Activated T-helper 1 cell treated with anti-CD3 and anti-CD28 coated beads, Interleukin-12 subunit alpha, Interleukin-12 subunit beta, Interleukin-2, Interleukin-4 antibody, amounts not matched to agents 30 ng/mL and 10 ng/mL and 1 ng/mL, durations not matched to agents 14 hours and 24 hours and 36 hours (primary cell): ENCODE data around the gene FGF19. TPM values are rescaled to one million over a fixed set of nuclear protein-coding genes. Genes with fewer than 3 reads are reported as not detected.

Experiments used
- DNase-seq: peaks from one replicate; pipeline ENCODE4 v3.0.0; 2021; ENCODE audit warnings: low spot score
- H3K27ac Mint-ChIP-seq: one replicate; pipeline ENCODE4 v1.8.0; 2021; ENCODE audit warnings: mild to moderate bottlenecking, mixed read lengths
- H3K27me3 Mint-ChIP-seq: one replicate; pipeline ENCODE4 v1.8.0; 2022; ENCODE audit warnings: mild to moderate bottlenecking, moderate library complexity, mixed read lengths; ENCODE audit not compliant: insufficient read depth
- H3K36me3 Mint-ChIP-seq: one replicate; pipeline ENCODE4 v1.8.0; 2021; ENCODE audit warnings: low read depth, mixed read lengths
- H3K4me1 Mint-ChIP-seq: one replicate; pipeline ENCODE4 v1.8.0; 2021; ENCODE audit warnings: low read depth, mixed read lengths
- H3K4me3 Mint-ChIP-seq: one replicate; pipeline ENCODE4 v1.8.0; 2021; ENCODE audit warnings: mild to moderate bottlenecking, moderate library complexity, mixed read lengths
- H3K9me3 Mint-ChIP-seq: one replicate; pipeline ENCODE4 v1.8.0; 2021; ENCODE audit warnings: mixed read lengths
- intact Hi-C: fragments of 100-400 bp; cut with micrococcal nuclease; formaldehyde crosslinking; loops from one replicate; pipeline ENCODE4 v1.15.1; 2024
- total RNA-seq: library from RNA; stranded (reverse); gene quantifications from 2 replicates; pipeline ENCODE4 v1.2.3, GENCODE V29; 2022

The FGF19 gene
- total RNA-seq, 1 donor from 2014 or later, result not detected

DNA sequence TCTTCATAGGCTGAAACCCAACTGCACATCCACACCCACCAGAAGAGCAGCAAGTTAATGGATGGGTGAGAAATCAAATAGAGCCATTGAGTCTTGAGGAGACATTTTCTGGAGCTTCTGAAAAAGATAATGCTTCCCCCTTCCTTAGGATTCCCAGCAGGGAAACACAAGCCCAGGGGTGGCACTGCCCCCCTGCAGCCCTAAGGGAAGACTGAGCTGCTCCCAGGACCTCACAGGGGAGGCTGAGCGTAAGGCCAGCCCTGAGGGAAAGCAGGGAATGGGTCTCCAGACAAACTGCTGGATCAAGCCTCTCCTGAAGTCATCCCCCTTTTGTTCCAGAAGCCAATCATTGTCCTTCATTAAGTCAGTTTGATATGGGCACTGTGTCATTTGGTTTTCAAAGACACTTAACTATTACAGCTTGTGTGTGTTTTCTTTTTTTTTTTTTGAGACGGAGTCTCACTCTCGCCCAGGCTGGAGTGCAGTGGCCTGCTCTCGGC is 43.8 kb downstream of the FGF19 start:
- no peak overlapping the region for H3K4me3 Mint-ChIP-seq
- H3K27ac Mint-ChIP-seq, result no peak overlapping the region
- peaks cover 2% of the 10 kb centered on the region for H3K36me3 Mint-ChIP-seq
- no peaks in the 10 kb centered on the region for H3K9me3 Mint-ChIP-seq
- H3K4me1 Mint-ChIP-seq, result no peaks in the 10 kb centered on the region
- intact Hi-C loops, result no loop called here
- no peak for DNase-seq
- H3K27me3 Mint-ChIP-seq, result no peaks in the 10 kb centered on the region

DNA sequence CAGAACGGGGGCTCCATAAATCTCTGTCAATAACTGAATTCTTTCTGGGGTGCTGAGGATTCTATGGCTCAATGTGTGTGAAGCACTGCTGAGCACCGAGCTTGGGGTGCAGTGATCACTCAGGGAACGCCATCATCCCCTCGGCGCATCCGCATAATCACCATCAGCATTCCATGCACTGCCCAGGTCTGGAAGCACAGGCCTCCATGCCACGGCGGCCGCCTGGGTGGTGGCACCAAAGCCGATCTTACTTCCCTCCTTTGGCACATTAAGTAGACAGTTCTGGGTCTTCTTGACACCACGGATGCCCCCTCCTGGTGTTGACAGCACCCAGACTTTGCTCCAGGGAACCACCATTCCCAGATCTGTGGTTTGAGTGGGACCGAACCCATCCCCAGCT is 44.2 kb downstream of the FGF19 start:
- no peak overlapping the region for H3K4me3 Mint-ChIP-seq
- DNase-seq, result no peak
- intact Hi-C loops, result no loop called here
- no peaks in the 10 kb centered on the region for H3K4me1 Mint-ChIP-seq
- no peaks in the 10 kb centered on the region for H3K36me3 Mint-ChIP-seq
- no peaks in the 10 kb centered on the region for H3K27me3 Mint-ChIP-seq
- no peak overlapping the region for H3K27ac Mint-ChIP-seq
- H3K9me3 Mint-ChIP-seq, result no peaks in the 10 kb centered on the region

DNA sequence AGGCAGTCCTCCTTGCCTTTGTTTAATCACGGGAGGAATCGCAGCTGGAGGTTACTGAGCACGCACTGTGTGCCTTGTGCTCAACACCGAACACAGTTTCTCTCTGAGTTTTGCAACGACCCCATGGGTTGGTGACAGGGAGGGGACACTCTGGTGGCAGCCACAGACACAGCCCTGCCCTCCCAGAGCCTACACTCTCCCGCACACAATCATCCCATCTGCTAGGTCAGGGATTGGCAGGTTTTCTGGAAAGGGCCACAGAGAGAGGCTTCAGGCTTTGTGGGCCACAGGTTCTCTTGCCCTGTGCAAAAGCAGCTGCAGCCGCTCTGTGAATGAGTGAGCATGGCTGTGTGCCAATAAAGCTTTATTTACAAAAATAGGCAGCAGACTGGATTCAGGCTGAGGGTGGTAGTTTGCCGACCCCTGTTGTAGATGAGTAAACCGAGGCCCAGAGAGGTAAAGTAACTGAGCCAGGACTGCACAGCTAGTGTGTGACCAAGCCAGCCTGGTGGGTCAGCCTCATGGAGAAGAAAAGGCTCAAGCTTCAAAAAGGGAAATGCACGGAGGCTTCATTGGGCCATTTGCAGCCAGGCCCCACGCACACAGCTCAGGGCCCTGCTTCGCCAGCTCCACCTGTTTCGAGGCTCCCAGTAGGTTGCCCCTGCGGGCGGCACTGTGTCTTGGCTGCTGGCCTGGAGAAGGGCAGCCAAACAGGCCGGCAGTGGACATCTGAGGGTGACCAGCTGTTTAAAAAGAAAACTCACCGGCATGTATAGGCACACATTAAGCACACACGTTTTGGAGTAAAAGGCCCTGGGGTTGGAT is 45.0 kb downstream of the FGF19 start:
- H3K4me3 Mint-ChIP-seq, result no peak overlapping the region
- no peaks in the 10 kb centered on the region for H3K36me3 Mint-ChIP-seq
- DNase-seq, result no peak
- no peaks in the 10 kb centered on the region for H3K27me3 Mint-ChIP-seq
- no peaks in the 10 kb centered on the region for H3K4me1 Mint-ChIP-seq
- H3K9me3 Mint-ChIP-seq, result no peaks in the 10 kb centered on the region
- no peak overlapping the region for H3K27ac Mint-ChIP-seq
- intact Hi-C loops, result no loop called here

DNA sequence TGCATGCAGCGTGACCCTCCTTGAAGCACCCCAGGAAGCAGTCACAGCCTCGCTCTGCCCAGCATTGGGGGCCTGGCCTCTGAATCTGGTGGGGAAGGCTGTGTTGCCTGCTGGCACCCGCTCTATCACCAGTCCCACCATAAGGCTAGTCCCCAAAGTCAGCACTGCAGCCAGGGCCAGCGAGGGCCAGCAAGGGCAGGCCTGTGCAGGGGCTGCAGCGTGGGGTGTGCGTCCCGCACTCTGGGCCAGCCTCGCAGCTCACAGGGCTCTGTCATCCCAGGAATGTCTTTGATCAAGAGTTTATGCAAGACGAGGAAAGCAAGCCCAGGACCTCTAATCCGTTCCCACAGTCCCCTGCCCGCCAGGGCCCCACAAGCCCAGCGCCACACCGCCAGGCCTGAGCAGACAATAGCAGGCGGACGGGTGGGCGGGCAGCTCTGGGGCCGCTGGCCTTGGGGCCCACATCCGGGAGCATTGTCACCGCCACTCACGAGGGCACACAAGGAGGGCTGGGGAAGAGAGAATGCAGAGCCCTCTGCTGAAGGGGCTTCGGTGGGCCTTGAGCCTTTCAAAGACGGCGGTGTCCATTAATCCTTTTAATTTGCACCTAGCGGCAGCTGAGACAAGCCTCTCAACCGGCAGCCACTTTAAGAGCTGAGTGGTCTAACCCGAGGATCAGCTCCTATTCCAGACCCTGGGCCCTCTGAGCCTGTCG is 45.8 kb downstream of the FGF19 start:
- H3K4me3 Mint-ChIP-seq, result no peak overlapping the region
- no peaks in the 10 kb centered on the region for H3K9me3 Mint-ChIP-seq
- H3K36me3 Mint-ChIP-seq, result no peaks in the 10 kb centered on the region
- H3K27ac Mint-ChIP-seq, result no peak overlapping the region
- no peaks in the 10 kb centered on the region for H3K27me3 Mint-ChIP-seq
- intact Hi-C loops, result no loop called here
- DNase-seq, result no peak
- no peaks in the 10 kb centered on the region for H3K4me1 Mint-ChIP-seq

DNA sequence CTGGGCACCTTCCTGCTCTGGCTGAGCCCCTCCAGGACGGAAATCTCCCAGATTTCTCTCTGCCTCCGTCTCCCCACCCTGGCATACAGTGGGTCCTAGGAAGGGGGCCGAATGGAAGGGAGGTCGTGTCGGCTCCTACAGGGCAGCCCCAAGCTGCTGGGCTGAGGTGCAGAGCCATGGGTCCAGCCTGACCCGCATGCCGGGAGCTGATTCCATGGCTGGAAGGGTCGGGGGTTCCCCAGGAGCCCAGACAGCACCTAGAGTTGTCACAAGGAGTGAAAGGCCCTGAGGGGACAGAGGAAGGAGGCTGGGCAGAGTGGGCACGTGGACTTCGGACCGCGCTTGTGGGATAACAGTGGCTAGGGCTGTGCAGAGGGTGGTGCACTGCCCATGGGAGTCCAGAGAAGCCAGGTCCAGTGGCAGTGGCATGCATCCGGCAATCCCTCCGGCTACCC is 46.3 kb downstream of the FGF19 start:
- DNase-seq, result no peak
- H3K9me3 Mint-ChIP-seq, result no peaks in the 10 kb centered on the region
- H3K36me3 Mint-ChIP-seq, result no peaks in the 10 kb centered on the region
- H3K27me3 Mint-ChIP-seq, result no peaks in the 10 kb centered on the region
- no peaks in the 10 kb centered on the region for H3K4me1 Mint-ChIP-seq
- H3K4me3 Mint-ChIP-seq, result no peak overlapping the region
- intact Hi-C loops, result no loop called here
- no peak overlapping the region for H3K27ac Mint-ChIP-seq

DNA sequence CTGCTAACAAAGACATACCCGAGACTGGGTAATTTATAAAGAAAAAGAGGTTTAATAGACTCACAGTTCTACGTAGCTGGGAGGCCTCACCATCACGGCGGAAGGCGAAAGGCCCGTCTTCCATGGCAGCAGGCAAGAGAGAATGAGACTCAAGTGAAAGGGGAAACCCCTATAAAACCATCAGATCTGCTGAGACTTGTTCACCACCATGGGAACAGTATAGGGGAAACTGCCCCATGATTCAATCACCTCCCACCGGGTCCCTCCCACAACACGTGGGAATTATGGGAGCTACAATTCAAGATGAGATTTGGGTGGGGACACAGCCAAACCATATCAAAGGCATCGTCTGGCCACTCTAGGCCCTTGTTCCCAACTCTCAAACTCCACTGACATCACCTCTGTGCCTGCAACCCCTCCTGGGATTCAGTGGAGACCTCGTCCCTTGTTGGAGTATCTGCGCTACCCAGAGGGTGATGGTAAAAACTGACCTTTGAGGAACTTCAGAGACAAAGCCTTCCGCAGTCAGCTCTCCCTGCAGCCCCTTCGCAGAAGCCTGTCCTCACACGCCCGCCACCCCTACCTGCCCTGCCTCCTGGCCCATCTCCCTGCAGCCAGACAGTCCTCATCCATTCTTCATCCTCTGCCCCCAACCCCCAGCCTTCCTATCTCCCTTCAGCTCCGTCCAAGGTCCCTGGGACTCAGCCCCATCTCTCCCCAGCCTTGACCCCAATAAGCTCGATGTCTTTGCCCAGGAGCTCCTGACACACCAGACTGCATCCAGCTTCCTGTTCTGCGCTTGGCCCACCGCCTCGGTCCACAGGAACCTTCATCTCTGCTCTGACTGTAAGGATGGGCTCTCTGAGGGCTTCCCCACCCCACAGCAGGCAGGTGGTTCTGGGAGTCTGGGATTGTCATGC is 47.0 kb downstream of the FGF19 start:
- Mint-ChIP-seq H3K27me3 (no peaks in the 10 kb centered on the region), H3K27ac (no peak overlapping the region), H3K4me1 (no peaks in the 10 kb centered on the region), H3K9me3 (no peaks in the 10 kb centered on the region), H3K36me3 (no peaks in the 10 kb centered on the region), H3K4me3 (no peak overlapping the region)
- no peak for DNase-seq
- intact Hi-C loops, result no loop called here

DNA sequence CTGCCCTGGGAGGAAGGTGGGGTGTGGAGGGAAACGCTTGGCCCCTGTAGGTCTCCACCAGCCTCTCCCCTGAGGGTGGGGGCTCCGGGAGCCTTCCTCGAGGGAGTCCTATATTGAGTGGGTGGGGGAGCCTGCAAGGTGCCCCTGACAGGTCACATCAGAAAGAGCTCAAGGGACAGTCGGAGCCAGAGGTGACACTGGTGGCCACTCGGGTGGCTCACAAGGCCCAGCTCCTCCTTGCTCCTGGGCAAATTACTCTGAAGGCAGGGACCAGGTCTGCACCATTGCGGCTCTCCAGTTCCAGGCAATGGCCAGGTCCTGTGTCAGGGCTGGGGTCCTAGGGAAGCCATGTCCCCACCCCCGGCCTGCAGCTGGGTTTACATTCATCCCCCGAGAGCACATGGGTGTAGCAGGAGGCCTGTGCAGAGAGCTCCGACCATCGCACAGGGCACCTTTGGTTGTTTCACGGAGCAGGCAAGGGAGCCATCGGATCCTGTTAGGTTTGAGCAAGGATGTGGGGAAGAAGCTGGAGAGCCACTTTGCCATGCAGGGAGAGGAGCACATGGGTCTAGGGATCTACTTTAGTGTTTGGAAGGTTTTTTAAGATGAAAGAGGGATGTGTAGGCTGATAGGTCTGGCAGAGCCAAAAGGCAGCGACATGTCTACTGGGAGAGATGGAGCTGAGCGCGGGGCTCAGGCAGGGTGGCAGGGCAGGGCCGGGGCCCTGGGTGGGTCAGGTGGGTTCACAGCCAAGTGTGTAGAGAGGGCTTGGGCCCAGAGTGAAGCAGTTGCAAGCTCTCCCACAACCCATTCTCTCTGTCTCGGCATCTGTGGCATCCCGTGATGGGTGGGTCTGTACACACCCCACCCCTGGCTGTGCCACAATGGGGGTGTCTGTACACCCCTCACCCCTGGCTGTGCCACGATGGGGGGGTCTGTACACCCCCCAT is 48.1 kb downstream of the FGF19 start:
- Mint-ChIP-seq H3K27me3 (no peaks in the 10 kb centered on the region), H3K27ac (no peak overlapping the region), H3K4me1 (no peaks in the 10 kb centered on the region), H3K9me3 (no peaks in the 10 kb centered on the region), H3K36me3 (no peaks in the 10 kb centered on the region), H3K4me3 (no peak overlapping the region)
- intact Hi-C loops, result no loop called here
- DNase-seq, result no peak

DNA sequence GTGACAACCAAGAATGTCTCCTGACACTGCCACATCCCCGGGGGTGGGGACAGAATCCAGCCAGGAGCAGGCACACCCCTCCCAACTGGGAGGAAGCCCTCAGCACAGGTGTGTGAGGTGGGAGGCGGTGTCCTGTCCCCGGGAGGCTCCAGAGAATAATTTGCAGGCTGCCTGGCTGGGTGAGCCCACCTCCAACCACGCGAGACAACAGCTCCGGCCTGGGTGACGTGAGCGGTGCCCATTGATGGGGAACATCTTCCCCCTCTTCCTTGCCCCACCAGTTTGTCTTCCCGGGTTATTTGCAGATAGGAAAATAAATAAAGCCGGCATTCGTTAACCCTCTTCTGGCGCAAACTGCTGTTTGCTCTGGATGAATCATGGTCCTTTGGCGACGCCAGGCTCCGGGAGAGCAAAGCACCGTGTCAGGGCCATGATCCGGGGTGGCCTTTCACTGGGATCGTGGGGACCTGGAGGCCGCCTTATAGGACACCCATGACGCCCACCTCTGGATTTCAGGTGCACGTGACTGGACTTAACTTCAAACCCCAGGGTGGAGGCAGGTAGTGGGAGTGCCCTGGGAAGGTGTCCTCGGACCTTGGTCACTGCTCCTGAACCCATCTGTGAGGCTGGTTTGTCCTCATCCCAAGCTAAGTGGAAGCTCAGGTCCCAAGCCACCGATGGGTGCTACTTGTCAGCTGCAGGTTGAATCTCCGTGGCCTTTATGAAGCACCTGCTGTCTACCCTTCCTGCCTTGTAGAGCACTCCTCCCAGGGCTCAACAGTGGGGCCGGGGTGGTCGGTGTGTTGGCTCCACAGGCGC is 49.0 kb downstream of the FGF19 start:
- no peak for DNase-seq
- Mint-ChIP-seq H3K36me3 (no peaks in the 10 kb centered on the region), H3K27ac (no peak overlapping the region), H3K4me3 (no peak overlapping the region), H3K9me3 (no peaks in the 10 kb centered on the region), H3K27me3 (no peaks in the 10 kb centered on the region), H3K4me1 (no peaks in the 10 kb centered on the region)
- intact Hi-C loops, result no loop called here

DNA sequence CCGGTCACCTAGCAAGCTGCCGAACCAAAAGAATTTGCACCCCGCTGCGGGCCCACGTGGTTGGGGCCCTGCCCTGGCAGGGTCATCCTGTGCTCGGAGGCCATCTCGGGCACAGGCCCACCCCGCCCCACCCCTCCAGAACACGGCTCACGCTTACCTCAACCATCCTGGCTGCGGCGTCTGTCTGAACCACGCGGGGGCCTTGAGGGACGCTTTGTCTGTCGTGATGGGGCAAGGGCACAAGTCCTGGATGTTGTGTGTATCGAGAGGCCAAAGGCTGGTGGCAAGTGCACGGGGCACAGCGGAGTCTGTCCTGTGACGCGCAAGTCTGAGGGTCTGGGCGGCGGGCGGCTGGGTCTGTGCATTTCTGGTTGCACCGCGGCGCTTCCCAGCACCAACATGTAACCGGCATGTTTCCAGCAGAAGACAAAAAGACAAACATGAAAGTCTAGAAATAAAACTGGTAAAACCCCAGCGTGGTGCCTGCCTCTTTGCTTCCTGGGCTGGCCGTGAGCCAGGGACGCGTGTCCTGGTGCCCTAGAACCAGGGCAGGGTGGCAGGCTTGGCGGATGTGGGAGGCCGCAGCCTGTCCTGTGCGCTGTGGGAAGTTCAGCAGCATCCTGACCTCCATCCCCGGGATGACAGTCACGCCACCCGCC is 49.7 kb downstream of the FGF19 start:
- Mint-ChIP-seq H3K4me1 (no peaks in the 10 kb centered on the region), H3K27me3 (no peaks in the 10 kb centered on the region), H3K9me3 (no peaks in the 10 kb centered on the region), H3K27ac (no peak overlapping the region), H3K4me3 (no peak overlapping the region), H3K36me3 (no peaks in the 10 kb centered on the region)
- intact Hi-C loops, result no loop called here
- DNase-seq, result no peak

DNA sequence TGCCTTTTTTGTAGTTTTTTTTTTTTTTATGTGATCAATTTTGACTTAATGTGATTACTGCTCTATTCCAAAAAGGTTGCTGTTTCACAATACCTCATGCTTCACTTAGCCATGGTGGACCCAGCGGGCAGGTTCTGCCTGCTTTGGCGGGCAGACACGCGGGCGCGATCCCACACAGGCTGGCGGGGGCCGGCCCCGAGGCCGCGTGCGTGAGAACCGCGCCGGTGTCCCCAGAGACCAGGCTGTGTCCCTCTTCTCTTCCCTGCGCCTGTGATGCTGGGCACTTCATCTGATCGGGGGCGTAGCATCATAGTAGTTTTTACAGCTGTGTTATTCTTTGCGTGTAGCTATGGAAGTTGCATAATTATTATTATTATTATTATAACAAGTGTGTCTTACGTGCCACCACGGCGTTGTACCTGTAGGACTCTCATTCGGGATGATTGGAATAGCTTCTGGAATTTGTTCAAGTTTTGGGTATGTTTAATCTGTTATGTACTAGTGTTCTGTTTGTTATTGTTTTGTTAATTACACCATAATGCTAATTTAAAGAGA is 50.3 kb downstream of the FGF19 start:
- Mint-ChIP-seq H3K27me3 (no peaks in the 10 kb centered on the region), H3K4me3 (no peak overlapping the region), H3K27ac (no peak overlapping the region), H3K4me1 (no peaks in the 10 kb centered on the region), H3K9me3 (no peaks in the 10 kb centered on the region), H3K36me3 (no peaks in the 10 kb centered on the region)
- no peak for DNase-seq
- intact Hi-C loops, result no loop called here

DNA sequence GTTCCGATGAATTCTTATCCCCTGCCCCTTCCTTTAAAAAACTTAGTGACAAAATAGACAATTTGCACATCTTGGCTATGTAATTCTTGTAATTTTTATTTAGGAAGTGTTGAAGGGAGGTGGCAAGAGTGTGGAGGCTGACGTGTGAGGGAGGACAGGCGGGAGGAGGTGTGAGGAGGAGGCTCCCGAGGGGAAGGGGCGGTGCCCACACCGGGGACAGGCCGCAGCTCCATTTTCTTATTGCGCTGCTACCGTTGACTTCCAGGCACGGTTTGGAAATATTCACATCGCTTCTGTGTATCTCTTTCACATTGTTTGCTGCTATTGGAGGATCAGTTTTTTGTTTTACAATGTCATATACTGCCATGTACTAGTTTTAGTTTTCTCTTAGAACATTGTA is 50.8 kb downstream of the FGF19 start:
- Mint-ChIP-seq H3K36me3 (no peaks in the 10 kb centered on the region), H3K27ac (no peak overlapping the region), H3K4me3 (no peak overlapping the region), H3K9me3 (no peaks in the 10 kb centered on the region), H3K4me1 (no peaks in the 10 kb centered on the region), H3K27me3 (no peaks in the 10 kb centered on the region)
- DNase-seq, result no peak
- intact Hi-C loops, result no loop called here
